ENCODE measurements around the gene TRDMT1. TPM values are rescaled to one million over a fixed set of nuclear protein-coding genes. Genes with fewer than 3 reads are reported as not detected.

Gene TRDMT1
- total RNA-seq, 1 donor from 2014 or later, result 6.6 TPM

DNA sequence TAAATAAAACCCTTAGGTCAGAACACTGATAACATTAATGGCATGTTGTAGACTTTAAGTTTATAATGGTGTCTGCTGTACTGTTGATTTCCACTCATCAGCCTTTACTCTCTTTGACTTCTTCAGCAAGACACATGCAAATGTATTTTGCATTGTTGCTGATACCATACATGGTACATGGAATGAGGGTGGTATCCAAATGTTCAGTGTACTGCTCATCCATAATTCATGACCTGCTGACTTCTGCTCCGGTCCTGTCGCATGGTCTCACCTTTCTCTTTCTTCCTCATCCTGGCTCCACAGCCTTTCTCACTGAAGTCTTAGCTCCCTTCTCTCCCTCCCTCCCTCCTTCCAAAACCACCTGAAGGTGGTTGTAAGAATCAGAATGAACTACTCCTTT is 67.2 kb downstream of the TRDMT1 start:
- H3K36me3 Mint-ChIP-seq (ENCODE audit: unreplicated experiment), result no peaks in the 10 kb centered on the region
- peaks cover 11% of the 10 kb centered on the region for H3K4me1 Mint-ChIP-seq (ENCODE audit: unreplicated experiment)
- H3K27ac Mint-ChIP-seq (ENCODE audit: unreplicated experiment), result no peak overlapping the region
- no peaks in the 10 kb centered on the region for H3K27me3 Mint-ChIP-seq (ENCODE audit: unreplicated experiment)
- no peak overlapping the region for H3K4me3 Mint-ChIP-seq (ENCODE audit: unreplicated experiment)
- no peak for DNase-seq (ENCODE audit: extremely low spot score, unreplicated experiment)
- TF ChIP-seq, protein P1, sequence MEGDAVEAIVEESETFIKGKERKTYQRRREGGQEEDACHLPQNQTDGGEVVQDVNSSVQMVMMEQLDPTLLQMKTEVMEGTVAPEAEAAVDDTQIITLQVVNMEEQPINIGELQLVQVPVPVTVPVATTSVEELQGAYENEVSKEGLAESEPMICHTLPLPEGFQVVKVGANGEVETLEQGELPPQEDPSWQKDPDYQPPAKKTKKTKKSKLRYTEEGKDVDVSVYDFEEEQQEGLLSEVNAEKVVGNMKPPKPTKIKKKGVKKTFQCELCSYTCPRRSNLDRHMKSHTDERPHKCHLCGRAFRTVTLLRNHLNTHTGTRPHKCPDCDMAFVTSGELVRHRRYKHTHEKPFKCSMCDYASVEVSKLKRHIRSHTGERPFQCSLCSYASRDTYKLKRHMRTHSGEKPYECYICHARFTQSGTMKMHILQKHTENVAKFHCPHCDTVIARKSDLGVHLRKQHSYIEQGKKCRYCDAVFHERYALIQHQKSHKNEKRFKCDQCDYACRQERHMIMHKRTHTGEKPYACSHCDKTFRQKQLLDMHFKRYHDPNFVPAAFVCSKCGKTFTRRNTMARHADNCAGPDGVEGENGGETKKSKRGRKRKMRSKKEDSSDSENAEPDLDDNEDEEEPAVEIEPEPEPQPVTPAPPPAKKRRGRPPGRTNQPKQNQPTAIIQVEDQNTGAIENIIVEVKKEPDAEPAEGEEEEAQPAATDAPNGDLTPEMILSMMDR (IDR thresholded peaks at IDR 0.05), result no peak
- H3K9me3 Mint-ChIP-seq (ENCODE audit: unreplicated experiment), result no peaks in the 10 kb centered on the region

DNA sequence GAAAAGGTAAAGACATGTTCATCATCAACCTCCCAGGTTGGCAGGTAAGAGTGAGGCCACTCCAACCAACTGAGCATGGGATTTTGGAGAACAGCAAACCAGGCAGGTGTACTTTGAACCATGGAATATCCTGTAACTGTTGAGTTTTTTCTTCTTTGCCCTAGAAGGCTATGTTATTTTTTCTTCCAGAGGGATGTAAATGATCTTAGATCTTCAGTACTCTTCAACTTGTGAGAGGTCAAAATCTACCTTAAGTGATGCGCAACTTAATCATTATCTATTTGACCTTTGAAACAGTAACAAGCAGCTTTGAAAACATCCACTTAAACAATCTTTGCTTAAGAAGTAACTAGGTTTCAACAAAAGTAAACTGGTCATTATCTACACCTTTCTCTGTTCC is 71.7 kb downstream of the TRDMT1 start, which contains the start of gene CUBN:
TSS of gene CUBN (minus strand) at position 71 of the 400 bp plus-strand sequence. CDS start at position 25, 46 bp downstream.
- Mint-ChIP-seq H3K4me3 (ENCODE audit: unreplicated experiment) (no peak within 1 kb of the TSS), H3K27me3 (ENCODE audit: unreplicated experiment) (no peaks in the 10 kb centered on the region), H3K9me3 (ENCODE audit: unreplicated experiment) (no peaks in the 10 kb centered on the region), H3K4me1 (ENCODE audit: unreplicated experiment) (peaks cover 5% of the 10 kb centered on the region), H3K36me3 (ENCODE audit: unreplicated experiment) (no peaks in the 10 kb centered on the region), H3K27ac (ENCODE audit: unreplicated experiment) (no peak within 1 kb of the TSS)
- no peak for DNase-seq (ENCODE audit: extremely low spot score, unreplicated experiment)
- TF ChIP-seq, protein P1 (IDR thresholded peaks at IDR 0.05), result no peak

DNA sequence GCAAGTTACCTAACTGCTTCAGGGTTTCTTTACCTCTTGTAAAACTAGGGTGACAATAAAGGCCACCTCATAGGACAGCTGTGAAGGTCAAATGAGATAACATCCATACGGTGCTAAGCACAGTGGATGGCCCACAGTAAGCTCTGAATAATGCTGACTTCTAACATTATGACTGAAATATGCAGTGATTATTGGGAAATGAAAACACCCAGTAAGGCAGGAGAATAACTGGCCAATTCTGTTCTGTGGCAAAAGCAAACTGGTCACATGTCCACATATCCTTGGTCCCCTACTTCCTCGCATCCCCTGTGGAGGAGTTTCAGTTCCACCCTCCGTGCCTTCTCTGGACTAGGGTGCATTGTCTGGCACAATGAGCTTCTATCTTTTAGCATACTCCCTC is 73.2 kb downstream of the TRDMT1 start:
- H3K27me3 Mint-ChIP-seq (ENCODE audit: unreplicated experiment), result no peaks in the 10 kb centered on the region
- no peak for DNase-seq (ENCODE audit: extremely low spot score, unreplicated experiment)
- H3K4me1 Mint-ChIP-seq (ENCODE audit: unreplicated experiment), result peaks cover 5% of the 10 kb centered on the region
- H3K9me3 Mint-ChIP-seq (ENCODE audit: unreplicated experiment), result no peaks in the 10 kb centered on the region
- H3K36me3 Mint-ChIP-seq (ENCODE audit: unreplicated experiment), result no peaks in the 10 kb centered on the region
- no peak overlapping the region for H3K27ac Mint-ChIP-seq (ENCODE audit: unreplicated experiment)
- H3K4me3 Mint-ChIP-seq (ENCODE audit: unreplicated experiment), result no peak overlapping the region
- TF ChIP-seq, protein P1 (IDR thresholded peaks at IDR 0.05), result no peak

DNA sequence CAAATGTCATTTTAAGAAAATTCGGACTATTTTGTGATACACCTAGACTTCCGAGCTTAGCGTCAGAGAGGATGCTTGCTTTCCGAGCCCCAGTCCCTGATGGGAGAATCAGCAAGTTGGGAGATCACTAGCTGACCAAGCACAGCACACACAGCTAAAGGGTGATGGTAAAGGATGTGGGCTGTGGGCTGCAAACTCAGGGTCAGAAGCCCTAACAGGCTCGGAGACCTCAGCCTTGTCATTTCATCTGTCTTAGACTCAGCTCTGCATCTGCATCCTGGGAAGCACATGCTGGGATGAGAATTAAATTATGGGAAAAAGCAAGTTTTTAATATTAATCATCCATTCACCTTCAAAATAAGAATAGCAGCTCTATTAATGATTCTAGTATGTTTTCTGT is 75.1 kb downstream of the TRDMT1 start:
- Mint-ChIP-seq H3K9me3 (ENCODE audit: unreplicated experiment) (no peaks in the 10 kb centered on the region), H3K4me1 (ENCODE audit: unreplicated experiment) (peaks cover 15% of the 10 kb centered on the region), H3K36me3 (ENCODE audit: unreplicated experiment) (no peaks in the 10 kb centered on the region), H3K4me3 (ENCODE audit: unreplicated experiment) (no peak overlapping the region), H3K27ac (ENCODE audit: unreplicated experiment) (no peak overlapping the region), H3K27me3 (ENCODE audit: unreplicated experiment) (no peaks in the 10 kb centered on the region)
- DNase-seq (ENCODE audit: extremely low spot score, unreplicated experiment), result no peak
- TF ChIP-seq, protein P1 (IDR thresholded peaks at IDR 0.05), result no peak

DNA sequence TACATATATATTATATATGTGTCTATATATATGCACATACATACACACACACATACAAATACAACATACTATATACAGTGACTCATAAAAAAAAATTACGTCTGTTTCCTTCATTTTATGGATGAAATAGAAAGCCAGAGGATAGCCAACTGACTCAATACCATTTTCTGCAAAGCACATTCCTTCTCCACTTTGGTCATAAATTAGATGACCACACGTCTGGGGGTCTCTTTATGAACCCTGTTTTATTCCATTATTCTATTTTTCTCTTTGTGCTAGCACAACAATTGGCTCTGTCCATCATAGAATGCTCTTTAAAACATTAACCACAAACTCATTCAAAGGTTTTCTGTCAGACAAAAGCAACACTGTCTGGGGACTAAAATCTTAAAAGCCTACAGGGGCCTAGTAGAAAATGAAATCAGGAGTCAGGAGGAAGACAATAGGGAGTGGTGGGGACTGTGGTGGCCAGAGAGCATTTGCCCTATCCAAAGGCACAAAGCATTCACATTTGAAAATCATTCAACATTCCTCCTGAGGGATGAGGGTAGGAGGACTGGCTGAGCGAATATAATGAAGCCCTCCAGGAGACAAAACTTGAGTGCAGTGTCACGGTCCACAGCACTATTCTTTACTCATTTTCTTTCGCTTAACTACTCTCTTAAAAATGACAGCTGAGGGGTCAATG is 76.1 kb downstream of the TRDMT1 start:
- Mint-ChIP-seq H3K36me3 (ENCODE audit: unreplicated experiment) (peaks cover 2% of the 10 kb centered on the region), H3K27ac (ENCODE audit: unreplicated experiment) (no peak overlapping the region), H3K4me1 (ENCODE audit: unreplicated experiment) (peaks cover 15% of the 10 kb centered on the region), H3K27me3 (ENCODE audit: unreplicated experiment) (no peaks in the 10 kb centered on the region), H3K4me3 (ENCODE audit: unreplicated experiment) (no peak overlapping the region), H3K9me3 (ENCODE audit: unreplicated experiment) (no peaks in the 10 kb centered on the region)
- no peak for DNase-seq (ENCODE audit: extremely low spot score, unreplicated experiment)
- TF ChIP-seq, protein P1 (IDR thresholded peaks at IDR 0.05), result no peak
